ENCODE data around the gene C14orf119. TPM values are rescaled to one million over a fixed set of nuclear protein-coding genes. Genes with fewer than 3 reads are reported as not detected.

Gene C14orf119
- total and polyA plus RNA-seq, 8 donors = 1.8 to 51.8 (median 25.2) TPM; not detected in 1

DNA sequence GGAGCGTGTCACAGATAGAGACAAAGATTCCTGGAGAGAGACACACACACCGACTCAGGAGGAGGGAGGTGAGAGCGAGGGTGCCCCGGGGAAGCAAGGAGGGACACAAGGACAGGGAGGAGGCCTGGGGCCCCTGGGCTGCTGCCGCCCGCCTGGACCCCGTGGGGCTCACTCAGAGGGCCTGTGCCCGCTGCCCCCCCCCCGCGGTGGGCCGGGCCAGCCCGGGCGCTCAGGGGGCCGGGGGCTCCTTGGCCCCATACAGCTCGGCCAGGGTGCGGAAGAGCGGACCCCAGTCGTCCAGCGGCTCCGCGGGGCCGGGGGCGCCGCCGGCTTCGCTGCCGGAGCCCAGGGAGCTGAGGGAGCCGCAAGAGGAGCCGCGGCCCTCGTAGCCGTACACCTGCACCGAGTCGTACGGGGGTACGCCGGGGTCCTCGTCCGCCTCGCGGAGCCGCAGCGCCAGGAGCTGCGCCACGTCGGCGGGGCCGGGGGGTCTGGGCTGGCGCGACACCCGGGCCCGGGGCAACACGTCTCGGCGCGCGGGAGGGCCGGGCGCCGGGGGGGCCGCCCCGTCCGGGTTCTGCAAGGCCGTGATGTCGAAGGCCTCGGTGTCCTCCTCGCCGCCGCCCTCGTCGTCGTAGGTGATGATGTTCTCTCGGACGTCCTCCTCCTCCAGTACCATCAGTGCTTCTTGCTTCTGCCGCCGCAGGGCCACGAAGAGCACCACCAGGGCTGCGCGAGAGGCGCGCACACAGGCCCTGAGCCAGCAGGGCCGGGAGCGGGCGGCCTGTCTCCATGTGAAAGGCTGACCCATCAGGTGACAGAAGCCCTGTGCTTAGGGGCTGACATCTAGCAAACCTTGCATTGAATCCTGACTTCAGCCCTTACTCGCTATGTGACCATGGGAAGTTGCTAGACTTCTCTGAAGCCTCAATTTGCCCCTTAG lies 47.3 kb upstream of the C14orf119 start:
- Histone ChIP-seq H3K27ac (peak overlapping the region in 1 of 5 donors; percentile 7), H3K9me3 (no peaks in the 10 kb centered on the region), H3K4me3 (no peak overlapping the region), H3K27me3 (peaks cover 0 to 12% (median 0%) of the 10 kb centered on the region in 3 donors), H3K36me3 (no peaks in the 10 kb centered on the region), H3K4me1 (peaks cover 0 to 18% (median 8%) of the 10 kb centered on the region in 4 donors)
- DNase-seq = peak in 1 of 2 donors; percentile 3
- 70 to 83% (median 77%) methylated on average over 47 to 85 of the region's 85 CpGs for WGBS, 5 donors
- TF ChIP-seq CTCF (IDR thresholded peaks at IDR 0.05) (no peak), EP300 (IDR thresholded peaks at IDR 0.05) (no peak), POLR2A (IDR thresholded peaks at IDR 0.05) (no peak), POLR2AphosphoS5 (IDR thresholded peaks at IDR 0.05) (no peak)
- intact Hi-C loops (cut with DNase I; ENCODE audit: low total_unique reads) = no loop called here

- intact Hi-C loops (cut with DNase I; ENCODE audit: low total_unique reads) = no loop called here
- peaks cover 0 to 18% (median 8%) of the 10 kb centered on the region in 4 donors for H3K4me1 ChIP-seq
Measured at GRCh38 chr14:23049011-23049410, 46.3 kb upstream of the C14orf119 start.

GRCh38 chr14:23051141-23052057 lies 43.9 kb upstream of the C14orf119 start:
- H3K27ac ChIP-seq = no peak overlapping the region
- peaks cover 0 to 12% (median 0%) of the 10 kb centered on the region in 3 donors for H3K27me3 ChIP-seq
- DNase-seq = no peak
- TF ChIP-seq POLR2AphosphoS5 (IDR thresholded peaks at IDR 0.05) (no peak), CTCF (IDR thresholded peaks at IDR 0.05) (no peak), EP300 (IDR thresholded peaks at IDR 0.05) (no peak), POLR2A (IDR thresholded peaks at IDR 0.05) (no peak)
- no peaks in the 10 kb centered on the region for H3K36me3 ChIP-seq
- H3K9me3 ChIP-seq = no peaks in the 10 kb centered on the region
- no peak overlapping the region for H3K4me3 ChIP-seq
- intact Hi-C loops (cut with DNase I; ENCODE audit: low total_unique reads) = no loop called here
- H3K4me1 ChIP-seq = peaks cover 3 to 10% (median 6%) of the 10 kb centered on the region in 4 donors
- 78 to 84% (median 82%) methylated on average over 5 of the region's 5 CpGs for WGBS, 5 donors

More at GRCh38 chr14:23049011-23049410, 46.3 kb upstream of the C14orf119 start:
- H3K27ac ChIP-seq = no peak overlapping the region
- H3K9me3 ChIP-seq = no peaks in the 10 kb centered on the region
- TF ChIP-seq EP300 (IDR thresholded peaks at IDR 0.05) (no peak), POLR2AphosphoS5 (IDR thresholded peaks at IDR 0.05) (no peak), POLR2A (IDR thresholded peaks at IDR 0.05) (no peak), CTCF (IDR thresholded peaks at IDR 0.05) (no peak)
- DNase-seq = no peak
- H3K36me3 ChIP-seq = no peaks in the 10 kb centered on the region
- 96 to 100% (median 98%) methylated on average over 4 to 9 of the region's 9 CpGs for WGBS, 5 donors
- H3K27me3 ChIP-seq = peaks cover 0 to 12% (median 0%) of the 10 kb centered on the region in 3 donors
- no peak overlapping the region for H3K4me3 ChIP-seq

DNA sequence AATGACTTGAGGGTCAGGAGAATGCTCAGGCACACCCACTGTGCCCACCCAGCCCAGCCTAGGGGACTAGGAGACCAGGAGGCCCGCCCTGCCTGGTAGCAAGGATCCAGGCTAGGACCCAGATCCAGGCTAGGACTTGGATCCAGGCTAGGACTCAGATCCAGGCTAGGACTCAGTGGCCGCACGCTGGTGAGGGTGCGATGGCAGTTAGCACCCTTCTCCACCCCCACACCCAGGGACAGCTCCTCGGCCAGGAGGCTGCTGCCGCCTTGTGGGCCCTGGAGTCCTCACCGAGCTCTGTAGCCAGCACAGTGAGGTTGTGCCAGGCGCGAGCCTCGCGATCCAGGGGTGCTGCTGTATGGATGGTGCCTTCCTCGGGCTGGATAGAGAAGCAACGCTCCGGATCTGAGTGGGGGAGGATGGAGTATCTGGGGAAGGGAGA lies 43.1 kb upstream of the C14orf119 start:
- intact Hi-C loops (cut with DNase I; ENCODE audit: low total_unique reads) = no loop called here
- Histone ChIP-seq H3K36me3 (no peaks in the 10 kb centered on the region), H3K4me3 (no peak overlapping the region), H3K9me3 (no peaks in the 10 kb centered on the region), H3K27me3 (peaks cover 0 to 10% (median 0%) of the 10 kb centered on the region in 3 donors), H3K27ac (no peak overlapping the region), H3K4me1 (peaks cover 11 to 18% (median 14%) of the 10 kb centered on the region in 4 donors)
- TF ChIP-seq POLR2AphosphoS5 (IDR thresholded peaks at IDR 0.05) (no peak), CTCF (IDR thresholded peaks at IDR 0.05) (peak in 4 of 7 experiments; percentile 17 to 59 (median 48)), EP300 (IDR thresholded peaks at IDR 0.05) (no peak)
- WGBS, 5 donors = 31 to 62% (median 46%) methylated on average over 8 to 14 of the region's 14 CpGs
- DNase-seq = peak; percentile 55 to 68

Data from stomach (tissue), 9 donors.